Esophagus squamous epithelium (tissue), 4 donors: Measurements from ENCODE around the gene CTTNBP2.

Experiments used
- POLR2A ChIP-seq, 4 donors: fragments of 450-650 bp; IDR thresholded peaks; one replicate each; pipeline ENCODE4 v1.6.1; 2017; ENCODE audit warnings: antibody characterized with exemption in 4 of 4, mild to moderate bottlenecking in 4 of 4, moderate library complexity in 3 of 4
- TF ChIP-seq, protein P1 (sequence below), 6 experiments: fragments of 450-650 bp in 4 of 6; fragments of 200-600 bp in 2 of 6; sonication (generic) in 2 of 6; IDR thresholded peaks; one replicate each; pipeline ENCODE4 v1.5.1; 2016 to 2019; ENCODE audit warnings: antibody characterized with exemption in 6 of 6, mild to moderate bottlenecking in 4 of 6, moderate library complexity in 4 of 6

DNA sequence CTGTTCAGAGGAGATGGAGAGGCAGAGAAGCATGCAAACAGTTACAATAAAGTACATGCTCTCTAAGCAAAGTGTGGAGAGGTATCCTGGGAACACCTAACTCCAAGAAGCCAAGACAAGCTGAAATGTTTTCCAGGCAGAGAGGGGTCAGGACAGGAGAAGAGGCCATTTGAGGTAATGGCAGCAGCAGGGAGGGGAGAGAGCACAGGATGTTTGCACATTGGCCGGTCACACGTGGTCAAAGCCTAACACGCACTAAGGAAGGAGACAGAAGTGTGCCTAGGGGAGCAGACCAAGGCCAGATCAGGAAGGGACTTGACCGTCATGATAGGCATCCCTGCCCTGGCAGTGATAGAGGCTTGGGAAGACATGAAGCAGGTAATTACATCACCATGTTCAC lies 101.5 kb downstream of the CTTNBP2 start:
- TF ChIP-seq, protein P1, sequence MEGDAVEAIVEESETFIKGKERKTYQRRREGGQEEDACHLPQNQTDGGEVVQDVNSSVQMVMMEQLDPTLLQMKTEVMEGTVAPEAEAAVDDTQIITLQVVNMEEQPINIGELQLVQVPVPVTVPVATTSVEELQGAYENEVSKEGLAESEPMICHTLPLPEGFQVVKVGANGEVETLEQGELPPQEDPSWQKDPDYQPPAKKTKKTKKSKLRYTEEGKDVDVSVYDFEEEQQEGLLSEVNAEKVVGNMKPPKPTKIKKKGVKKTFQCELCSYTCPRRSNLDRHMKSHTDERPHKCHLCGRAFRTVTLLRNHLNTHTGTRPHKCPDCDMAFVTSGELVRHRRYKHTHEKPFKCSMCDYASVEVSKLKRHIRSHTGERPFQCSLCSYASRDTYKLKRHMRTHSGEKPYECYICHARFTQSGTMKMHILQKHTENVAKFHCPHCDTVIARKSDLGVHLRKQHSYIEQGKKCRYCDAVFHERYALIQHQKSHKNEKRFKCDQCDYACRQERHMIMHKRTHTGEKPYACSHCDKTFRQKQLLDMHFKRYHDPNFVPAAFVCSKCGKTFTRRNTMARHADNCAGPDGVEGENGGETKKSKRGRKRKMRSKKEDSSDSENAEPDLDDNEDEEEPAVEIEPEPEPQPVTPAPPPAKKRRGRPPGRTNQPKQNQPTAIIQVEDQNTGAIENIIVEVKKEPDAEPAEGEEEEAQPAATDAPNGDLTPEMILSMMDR (IDR thresholded peaks at IDR 0.05) = no peak
- no peak for TF ChIP-seq POLR2A (IDR thresholded peaks at IDR 0.05)
